NCI-H1930 (cell line): ENCODE data around the gene MCM7.
"Not testable (repeated sequence)": the region's sequence is repeated elsewhere in the genome, so short reads cannot be mapped to it uniquely, and the experiment has no call there.

ENCODE experiments used
- DNase-seq, 2 experiments: peaks; one replicate each; lab custom pipeline; 2025; lab: John Stamatoyannopoulos, UW

The MCM7 gene

DNA sequence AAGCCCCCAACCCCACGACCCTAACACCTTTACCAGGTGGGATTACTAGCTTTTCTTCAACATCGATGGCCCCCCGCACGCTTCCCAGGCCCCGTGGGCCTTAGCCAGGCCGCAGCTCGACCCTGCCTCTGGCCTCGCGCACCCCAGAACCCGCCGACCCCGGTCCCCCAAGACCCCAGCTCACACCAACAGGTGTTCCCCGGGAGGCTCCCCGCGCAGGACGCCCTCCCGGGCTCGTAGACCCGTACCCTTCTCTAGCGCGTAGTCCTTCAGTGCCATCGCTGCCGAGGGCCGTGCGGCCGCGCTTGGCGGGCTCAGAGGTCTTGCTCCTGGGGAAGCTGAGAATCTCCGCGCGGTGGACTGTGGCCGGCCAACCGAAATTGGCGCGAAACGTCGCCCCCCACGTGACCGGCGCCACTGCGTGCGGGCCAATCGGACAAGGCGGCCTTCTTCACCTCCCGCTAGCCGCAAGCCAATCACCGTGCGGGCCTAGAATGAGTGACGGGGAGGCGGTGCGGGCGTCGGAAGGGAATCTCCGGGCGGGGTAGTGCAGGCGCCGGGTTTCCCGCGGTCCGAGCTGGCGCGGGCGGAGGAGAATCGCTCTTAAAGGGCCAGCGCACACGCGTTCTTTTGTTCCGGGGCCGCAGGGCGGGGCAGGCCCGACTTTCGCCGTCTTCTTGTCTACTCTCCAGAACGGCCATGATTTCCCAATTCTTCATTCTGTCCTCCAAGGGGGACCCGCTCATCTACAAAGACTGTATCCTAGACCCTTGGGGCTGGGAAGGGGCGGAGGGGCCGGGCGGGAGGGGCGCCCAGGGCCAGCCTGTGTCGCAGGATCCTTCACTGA lies at the start of gene MCM7, which contains the start of gene AP4M1:
Gene MCM7, minus strand, starts transcription at position 382 of the 847 bp plus-strand sequence. Its CDS starts 103 bp downstream, at position 279.
Gene AP4M1, plus strand, starts transcription at position 628 of the 847 bp plus-strand sequence. Its CDS starts 72 bp downstream, at position 700.
- DNase-seq = peak; percentile 99 to 100

DNA sequence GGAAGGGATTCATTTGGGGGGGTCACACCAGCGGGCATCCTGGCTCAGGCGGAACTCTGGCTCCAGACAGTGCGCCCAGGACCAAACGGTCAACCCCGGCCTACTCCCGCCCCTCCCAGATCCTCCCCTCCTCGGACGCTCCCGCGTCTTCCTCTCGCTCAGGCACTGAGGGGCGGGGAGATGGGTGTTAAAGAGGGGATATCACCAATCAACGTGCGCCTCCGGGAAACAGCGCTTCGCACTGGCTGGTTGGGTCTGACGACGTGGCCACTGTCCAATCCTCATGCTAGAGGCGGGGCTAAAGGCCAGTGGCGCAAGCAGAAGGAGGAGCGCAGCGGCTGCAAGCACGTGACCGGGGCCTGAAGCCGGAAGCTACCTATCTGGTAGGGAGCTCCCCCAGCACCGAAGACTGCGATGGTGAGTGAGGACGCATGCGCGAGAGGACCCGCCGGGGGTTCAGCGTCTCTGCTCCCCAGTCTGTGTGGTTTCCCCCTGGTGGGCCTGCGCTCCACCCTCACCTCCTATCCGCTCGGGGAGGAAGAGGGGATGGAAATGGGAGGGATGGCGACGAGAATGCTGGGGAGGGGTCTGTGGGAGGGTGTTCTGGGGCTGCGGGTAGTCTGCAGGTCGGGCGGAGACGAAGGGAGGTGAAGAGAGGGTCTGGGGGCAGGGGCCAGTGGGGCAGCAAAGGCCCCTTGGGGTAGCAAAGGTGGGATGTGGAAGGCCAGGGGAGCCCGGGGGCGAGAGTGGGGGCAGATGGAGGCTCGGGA lies 47.5 kb upstream of the MCM7 start, which contains the start of gene LAMTOR4:
Gene LAMTOR4, plus strand, starts transcription at position 360 of the 770 bp plus-strand sequence. Its CDS starts 55 bp downstream, at position 415.
- DNase-seq = peak; percentile 100

DNA sequence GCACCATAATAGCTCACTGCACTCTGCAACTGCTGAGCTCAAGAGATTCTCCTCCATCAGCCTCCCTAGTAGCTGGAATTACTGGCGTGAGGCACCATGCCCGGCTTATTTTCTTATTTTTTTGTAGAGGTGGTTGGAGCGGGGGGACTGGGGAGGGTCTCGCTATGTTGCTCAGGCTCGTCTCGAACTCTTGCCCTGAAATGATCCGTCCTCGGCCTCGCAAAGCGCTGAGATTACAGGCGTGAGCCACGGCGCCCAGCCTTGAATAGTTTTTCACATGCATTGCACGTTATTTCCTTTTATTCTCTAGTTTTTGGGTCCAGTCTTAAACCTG lies 47.0 kb upstream of the MCM7 start:
- no peak for DNase-seq

DNA sequence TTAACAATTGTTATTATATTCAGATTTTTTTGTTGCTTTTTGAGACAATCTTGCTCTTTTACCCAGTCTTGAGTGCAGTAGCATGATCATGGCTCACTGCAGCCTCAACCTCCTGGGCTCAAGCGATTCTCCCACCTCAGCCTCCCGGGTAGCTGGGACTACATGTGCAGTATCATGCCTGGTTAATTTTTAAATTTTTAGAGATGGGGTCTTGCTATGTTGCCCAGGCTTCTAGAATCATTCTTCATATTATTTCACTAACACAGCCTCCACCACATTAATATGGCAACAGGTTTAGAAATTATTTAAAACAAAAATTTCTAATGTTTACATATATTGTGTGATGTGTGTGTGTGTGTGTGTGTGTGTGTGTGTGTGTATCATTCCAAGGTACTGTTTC lies 46.1 kb upstream of the MCM7 start:
- no peak for DNase-seq

DNA sequence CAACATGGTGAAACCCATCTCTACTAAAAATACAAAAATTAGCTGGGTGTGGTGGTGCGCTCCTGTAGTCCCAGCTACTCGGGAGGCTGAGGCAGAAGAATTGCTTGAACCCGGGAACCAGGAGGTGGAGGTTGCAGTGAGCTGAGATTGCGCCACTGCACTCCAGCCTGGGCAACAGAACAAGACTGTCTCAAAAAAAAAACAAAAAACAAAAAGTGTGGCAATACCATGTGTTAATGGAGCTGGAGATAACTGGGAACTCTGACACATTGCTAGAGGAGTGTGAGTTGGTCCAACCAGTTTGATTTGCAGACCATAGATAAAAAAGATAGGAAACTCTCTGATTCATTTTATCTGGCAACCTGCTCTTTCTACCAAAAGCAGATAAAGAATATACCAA lies 45.2 kb upstream of the MCM7 start:
- not testable (repeated sequence) for DNase-seq

DNA sequence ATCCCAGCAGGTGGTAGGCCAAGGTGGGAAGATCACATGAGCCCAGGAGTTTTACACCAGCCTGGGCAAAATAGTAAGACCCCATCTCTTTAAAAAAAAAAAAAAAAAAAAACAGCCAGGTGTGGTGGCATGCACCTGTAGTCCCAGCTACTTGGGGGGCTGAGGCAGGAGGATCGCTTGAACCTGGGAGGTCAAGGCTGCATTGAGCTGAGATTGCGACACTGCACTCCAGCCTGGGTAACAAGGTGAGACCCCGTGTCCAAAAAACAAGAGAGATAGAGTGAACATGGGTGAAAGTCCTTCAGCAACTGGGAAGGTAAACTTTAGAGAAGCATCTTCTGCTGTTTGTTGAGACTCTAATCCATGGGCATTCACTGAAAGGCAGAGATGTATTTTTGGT lies 41.3 kb upstream of the MCM7 start:
- DNase-seq = no peak

DNA sequence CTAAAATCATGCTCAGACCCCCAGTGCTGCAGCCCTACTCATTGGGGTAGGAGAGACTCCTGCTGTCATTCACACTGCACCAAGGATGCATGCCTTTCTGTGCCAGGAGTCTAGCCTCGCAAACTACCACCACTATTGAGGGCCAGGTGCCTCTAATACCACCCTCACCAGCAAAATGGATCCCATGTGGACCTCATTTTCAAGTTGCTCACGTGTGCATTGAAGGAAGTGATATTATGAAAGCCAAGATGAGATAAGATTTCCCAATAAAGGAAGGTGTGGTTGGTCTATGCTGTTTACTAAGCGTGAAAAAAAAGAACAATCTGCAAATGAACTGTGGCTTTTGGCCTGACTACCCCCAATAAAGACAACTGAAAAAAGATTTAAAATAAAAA lies 40.4 kb upstream of the MCM7 start:
- DNase-seq = no peak

DNA sequence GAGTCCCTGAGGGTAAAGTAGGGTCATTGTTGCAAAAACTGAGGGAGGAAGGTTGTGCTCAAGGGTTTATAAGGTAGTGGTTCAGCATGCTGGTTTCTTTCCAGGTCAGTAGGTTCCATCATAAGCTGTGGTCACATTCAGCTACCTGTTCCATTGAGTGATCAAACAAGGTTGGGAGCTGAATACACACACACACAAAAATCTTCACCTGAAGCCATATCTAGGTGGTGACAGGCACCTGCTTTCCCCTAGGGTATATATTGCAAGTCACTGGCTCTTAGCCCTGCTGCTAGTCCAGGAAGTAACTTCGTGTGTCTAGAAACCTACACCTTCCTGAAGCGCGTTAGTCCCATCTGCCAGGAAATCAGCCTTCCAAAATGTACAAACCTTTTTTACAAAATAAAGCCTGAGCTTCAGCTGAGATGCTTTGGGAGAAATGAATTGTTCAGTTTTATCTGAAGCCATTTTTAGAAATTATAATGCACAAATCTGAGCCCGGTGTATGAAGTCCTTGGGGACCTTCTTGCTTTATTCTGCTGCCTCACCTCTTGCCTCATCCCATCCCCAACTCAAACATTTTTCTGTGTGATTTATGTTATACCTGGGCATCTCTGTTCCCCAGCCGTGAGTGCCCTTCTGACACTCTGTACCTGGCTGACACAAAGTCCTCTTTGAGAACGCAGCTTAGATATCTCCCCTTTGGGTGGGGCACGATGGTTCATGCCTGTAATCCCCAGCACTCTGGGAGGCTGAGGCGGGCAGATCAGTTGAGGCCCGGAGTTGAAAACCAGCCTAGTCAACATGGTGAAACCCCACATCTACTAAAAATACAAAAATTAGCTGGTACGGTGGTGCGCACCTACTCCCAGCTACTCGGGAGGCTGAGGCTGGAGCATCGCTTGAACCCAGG lies 36.9 kb upstream of the MCM7 start:
- DNase-seq = no peak

DNA sequence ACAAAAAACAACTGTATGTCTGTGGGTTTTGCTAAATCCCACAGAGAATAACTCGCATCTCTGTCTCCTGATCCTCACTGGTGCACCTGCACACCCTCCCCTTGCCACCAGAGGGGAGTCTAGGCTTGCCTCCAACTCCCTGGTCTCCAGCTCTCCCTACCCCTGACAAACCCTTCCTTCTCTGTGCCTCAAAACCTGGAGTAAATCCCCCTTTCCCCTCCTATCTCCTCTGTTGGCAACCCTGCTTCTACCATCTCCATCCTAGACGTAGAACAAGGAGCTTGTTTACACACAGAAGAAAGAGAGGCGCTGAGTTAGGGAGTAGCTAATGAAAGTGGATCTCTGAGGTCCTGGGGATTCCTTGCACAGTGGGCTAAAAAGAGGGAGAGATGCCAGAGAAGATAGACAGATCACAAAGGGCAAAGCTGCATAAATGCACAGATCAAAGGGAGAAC lies 31.5 kb upstream of the MCM7 start:
- DNase-seq = peak; percentile 18 to 52

DNA sequence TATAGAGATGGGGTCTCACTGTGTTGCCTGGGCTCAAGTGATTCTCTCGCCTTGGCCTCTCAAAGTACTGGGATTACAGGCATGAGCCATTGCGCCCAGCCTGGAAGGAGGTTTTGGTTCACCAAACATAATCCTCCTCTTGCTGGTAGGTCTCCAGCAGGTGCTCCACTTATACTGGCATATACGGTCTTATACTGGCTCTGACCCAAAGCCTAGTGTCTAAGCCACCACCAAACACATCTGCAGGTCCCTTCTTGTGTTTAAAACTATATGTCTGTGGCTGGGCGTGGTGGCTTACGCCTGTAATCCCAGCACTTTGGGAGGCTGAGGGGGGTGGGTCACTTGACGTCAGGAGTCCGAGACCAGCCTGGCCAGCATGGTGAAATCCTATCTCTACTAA lies 30.9 kb upstream of the MCM7 start:
- no peak for DNase-seq

DNA sequence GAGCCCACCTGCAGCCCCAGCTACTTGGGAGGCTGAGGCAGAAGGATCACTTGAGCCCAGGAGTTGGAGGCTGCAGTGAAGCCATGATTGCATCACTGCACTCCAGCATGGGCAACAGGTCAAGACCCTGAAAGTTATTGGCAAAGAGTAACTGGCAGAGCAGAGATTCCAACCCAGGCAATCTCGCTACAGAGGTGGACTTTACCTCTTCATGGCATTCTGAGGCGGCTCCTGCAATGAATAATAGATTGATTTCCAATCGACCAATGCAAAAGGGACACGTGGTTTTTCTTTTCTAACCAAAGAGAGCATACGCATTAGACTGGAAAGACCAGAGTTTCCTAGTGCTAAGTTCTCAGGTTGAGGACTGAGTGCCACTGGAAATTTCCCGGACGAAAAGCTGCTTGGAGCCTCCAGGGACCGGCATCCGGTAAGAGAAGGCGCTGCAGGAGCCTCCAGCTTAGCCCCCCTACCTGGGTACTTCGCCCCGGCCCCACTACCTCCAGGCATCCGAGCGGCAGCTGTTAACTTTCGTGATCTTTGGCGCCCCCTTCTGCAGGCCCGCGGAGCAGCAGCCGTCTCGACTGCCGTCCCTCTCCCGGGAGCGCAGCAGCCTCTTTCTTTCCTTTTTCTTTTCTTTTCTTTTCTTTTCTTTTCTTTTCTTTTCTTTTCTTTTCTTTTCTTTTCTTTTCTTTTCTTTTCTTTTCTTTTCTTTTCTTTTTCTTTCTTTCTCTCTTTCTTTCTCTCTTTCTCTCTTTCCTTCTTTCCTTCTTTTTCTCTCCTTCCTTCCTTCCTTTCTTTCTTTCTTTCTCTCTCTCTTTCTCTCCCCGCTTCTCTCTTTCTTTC lies 29.6 kb upstream of the MCM7 start:
- peak; percentile 64 to 80 for DNase-seq

DNA sequence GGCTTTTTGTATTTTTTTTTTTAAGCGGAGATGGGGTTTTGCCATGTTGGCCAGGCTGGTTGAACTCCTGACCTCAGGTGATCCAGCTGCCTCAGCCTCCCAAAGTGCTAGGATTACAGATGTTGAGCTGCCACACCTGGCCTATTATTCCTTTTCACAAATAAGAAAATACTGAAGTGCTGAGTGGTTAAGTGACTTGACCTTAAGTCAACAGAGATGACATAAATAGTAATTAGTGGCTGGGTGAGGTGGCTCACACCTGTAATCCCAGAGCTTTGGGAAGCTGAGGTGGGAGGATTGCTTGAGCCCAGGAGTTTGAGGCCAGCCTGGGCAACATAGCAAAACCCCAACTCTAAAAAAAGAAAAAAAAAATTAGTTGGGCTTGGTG lies 29.0 kb upstream of the MCM7 start:
- not testable (repeated sequence) for DNase-seq

DNA sequence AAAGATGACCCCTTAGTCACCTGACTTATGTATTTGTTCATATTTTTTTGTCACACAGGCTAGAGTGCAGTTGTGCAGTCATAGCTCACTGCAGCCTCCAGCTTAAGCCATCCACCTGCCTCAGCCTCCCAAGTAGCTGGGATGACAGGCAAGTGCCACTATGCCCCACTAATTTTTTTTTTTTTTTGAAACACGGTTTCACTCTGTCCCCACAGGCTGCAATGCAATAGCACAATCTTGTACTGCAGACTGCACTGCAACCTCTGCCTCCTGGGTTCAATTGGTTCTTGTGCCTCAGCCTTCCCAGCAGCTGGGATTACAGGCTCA lies 27.4 kb upstream of the MCM7 start:
- no peak for DNase-seq

DNA sequence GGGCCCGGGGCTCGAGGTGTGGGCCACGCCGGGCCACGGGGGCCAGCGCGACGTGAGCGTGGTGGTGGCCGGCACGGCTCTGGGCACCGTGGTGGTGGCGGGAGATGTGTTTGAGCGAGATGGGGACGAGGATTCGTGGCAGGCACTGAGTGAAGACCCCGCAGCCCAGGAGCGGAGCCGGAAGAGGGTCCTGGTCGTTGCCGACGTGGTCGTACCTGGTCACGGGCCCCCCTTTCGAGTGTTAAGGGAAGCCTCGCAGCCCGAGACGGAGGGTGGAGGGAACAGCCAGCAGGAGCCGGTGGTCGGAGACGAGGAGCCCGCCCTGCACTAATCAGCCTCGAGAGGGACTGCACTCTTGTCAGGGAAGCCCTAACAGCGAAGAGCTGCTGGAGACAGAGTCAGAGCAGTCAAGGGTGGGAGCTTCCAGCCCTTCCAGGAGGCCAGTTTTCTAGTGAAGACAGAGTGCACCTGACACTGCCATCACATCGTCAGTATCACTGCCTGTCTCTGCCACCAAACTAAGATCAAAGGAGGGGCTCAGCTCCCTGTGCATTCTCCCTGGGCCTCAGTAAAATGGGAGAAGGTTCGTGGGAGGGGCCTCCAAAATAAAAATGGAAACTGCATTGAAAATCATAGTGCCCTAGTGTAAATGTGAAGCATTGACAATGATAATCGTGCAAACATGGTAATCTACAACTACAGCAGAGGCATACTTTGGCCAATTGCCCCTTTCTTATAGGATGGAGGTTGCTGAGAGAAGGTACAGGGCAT lies 26.9 kb upstream of the MCM7 start:
- DNase-seq = peak in 1 of 2 experiments; percentile 7

DNA sequence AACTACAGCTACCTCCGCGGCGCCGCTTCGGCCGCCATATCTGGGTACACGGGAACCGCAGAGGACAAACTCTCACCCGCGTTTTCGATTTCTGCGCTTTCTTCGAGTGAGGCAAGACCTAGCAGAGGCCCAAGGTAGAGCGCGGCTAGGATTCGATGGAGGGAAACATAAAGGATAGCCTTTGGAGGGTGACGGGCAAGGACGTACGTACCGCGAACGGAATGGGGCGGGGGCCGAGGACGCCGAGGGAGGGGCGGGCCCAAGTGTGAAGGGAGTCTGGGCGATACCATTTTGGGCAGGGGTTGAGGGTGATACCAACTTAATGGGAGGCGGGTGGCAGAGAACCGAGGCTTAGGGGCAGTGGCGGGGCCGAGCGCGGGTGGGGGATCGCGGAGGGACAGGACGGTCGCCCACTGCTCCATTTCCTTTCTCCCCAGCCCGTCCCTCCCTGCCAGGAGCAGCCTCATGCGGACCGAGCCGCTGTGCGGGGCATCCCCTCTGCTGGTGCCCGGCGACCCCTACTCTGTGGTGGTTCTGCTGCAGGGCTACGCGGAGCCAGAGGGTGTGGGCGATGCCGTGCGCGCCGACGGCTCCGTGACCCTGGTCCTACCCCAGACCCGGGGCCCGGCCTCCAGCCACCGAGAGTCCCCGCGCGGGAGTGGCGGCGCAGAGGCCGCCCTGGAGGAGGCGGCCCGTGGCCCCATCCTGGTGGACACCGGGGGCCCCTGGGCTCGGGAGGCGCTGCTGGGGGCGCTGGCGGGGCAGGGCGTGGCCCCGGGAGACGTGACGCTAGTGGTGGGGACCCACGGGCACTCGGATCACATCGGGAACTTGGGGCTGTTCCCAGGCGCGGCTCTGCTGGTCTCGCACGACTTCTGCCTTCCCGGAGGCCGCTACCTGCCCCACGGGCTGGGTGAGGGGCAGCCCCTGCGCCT lies 26.0 kb upstream of the MCM7 start, which contains the start of gene MBLAC1:
Gene MBLAC1, plus strand, starts transcription at position 37 of the 935 bp plus-strand sequence. Its CDS starts 429 bp downstream, at position 466.
- peak; percentile 81 to 91 for DNase-seq

DNA sequence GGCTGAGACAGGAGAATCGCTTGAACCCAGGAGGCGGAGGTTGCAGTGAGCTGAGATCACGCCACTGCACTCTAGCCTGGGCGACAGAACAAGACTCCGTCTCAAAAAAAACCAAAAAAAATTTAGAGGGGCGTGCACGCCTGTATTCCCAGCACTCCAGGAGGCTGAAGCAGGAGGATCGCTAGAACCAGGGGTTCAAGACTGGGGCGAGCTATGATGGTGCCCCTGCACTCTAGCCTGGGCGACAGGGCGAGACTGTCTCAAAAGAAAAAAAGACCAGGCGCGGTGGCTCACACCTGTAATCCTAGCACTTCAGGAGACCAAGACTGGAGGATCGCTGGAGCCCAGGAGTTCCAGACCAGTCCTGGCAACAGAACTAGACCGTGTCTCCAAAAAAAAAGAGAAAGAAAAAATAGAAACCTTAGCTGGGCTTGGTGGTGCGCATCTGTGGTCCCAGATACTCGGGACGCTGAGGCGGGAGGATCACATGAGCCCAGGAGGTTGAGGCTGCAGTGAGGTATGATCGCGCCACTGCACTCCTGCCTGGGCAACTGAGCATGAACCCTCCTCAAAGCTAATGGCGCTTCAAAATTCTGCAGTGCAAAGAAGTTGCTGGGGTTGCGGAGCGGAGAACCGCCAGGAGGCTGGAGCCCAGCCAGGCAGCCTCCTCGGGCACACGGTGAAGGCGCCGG lies 25.2 kb upstream of the MCM7 start:
- DNase-seq = no peak

DNA sequence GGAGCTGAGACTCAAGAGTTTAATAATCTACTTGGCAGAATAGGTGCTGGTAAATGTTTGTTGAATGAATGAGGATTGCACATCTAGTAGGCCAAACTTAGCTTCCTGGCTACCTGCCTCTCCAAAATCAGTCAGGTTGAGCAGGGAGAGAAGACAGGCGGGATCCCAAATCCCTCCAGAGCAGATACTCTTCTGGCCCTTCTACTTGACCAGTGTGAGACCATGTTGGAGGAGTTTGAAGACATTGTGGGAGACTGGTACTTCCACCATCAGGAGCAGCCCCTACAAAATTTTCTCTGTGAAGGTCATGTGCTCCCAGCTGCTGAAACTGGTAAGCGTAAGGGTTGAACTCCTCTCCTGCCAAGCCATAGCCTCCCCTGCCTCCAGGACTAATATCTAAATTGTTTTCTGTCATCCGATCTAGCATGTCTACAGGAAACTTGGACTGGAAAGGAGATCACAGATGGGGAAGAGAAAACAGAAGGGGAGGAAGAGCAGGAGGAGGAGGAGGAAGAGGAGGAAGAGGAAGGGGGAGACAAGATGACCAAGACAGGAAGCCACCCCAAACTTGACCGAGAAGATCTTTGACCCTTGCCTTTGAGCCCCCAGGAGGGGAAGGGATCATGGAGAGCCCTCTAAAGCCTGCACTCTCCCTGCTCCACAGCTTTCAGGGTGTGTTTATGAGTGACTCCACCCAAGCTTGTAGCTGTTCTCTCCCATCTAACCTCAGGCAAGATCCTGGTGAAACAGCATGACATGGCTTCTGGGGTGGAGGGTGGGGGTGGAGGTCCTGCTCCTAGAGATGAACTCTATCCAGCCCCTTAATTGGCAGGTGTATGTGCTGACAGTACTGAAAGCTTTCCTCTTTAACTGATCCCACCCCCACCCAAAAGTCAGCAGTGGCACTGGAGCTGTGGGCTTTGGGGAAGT lies 23.4 kb upstream of the MCM7 start:
- DNase-seq = no peak
